Subcutaneous adipose tissue (tissue), 4 donors: ENCODE measurements around the gene ACOT7. TPM values are rescaled to one million over a fixed set of nuclear protein-coding genes. Genes with fewer than 3 reads are reported as not detected.

Experiments
- CTCF ChIP-seq: fragments of 450-650 bp; IDR thresholded peaks from one replicate; pipeline ENCODE4 v1.5.1; 2016; ENCODE audit warnings: low read depth, mild to moderate bottlenecking, control low read depth, antibody characterized with exemption, moderate library complexity
- total RNA-seq, 4 donors: library from RNA; depleted of rRNA; stranded (reverse); fragments of >200 nt; gene quantifications; one replicate each; pipeline ENCODE4 v1.1.0, GENCODE V29; 2016

ACOT7 gene
- total RNA-seq, 4 donors from 2014 or later: 7.5 to 14.3 (median 9.8) TPM

- no peak for TF ChIP-seq CTCF
Observed at GRCh38 chr1:6275826-6276782, 117.5 kb downstream of the ACOT7 start.

DNA sequence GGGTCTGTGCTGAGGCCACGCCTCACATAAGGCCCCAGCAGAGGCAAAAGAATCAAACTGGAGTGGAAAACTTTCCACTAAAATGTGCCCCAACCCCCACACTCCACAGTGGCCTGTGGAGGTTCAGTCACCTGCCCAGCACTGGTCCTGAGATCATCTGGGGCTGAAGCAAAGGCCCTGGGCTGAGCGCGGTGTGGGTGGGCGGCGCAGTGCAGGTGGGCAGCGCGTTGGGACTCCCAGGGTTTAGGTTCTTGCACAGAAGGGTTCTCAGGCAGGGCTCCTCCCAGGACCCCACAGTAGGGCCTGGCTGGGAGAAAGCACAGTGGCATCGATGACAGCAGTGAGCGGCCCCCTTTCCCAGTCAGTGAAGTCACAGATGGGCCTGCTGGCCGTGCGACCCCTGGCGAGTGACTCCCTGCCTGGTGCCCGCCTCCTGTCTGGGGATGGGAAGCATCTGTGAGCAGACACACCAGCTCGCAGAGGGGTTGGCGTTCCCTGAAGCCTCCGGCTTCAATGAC, 118.9 kb downstream of the ACOT7 start:
- TF ChIP-seq CTCF: no peak

DNA sequence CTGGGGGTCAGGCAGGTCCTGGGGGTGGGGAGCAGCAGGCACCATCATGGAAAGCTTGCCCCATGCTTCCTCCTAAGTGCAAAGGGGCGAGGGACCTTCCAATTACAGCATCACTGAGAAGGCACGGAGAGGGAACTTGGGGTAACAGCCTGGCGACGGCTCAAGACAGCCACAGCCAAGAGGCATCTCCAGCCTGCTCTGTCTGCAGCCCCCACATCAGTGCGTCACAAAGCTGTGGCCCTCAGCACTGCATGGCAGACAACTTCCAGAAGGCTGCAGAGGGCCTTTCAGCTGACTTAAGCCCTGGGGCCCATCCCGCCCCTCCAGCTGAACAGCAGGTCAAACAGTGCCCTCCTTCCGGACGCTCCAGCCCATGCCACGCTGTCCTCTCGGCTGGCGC, 119.5 kb downstream of the ACOT7 start:
- no peak for TF ChIP-seq CTCF

- no peak for TF ChIP-seq CTCF
Observed at GRCh38 chr1:6273380-6273891, 120.1 kb downstream of the ACOT7 start.

DNA sequence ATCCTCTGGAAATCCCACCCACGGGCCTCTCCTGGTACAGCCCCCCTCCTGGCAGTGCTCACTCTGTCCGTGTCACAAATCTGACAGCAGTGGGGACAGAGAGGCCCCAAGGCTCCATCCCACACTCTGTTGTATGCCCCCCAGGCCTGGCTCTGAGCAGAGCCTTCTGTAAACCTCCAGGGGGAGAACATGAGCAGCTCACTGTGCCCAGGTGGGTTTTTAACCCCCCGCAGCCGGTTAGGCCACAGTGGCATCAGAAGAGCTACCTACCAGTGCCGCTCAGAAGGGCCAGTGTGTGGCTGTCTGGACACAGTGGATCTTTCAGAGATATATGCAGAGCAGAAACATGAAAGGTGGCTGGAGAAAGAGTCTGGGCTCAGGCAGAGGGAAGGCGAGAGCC, 120.7 kb downstream of the ACOT7 start:
- TF ChIP-seq CTCF: no peak

DNA sequence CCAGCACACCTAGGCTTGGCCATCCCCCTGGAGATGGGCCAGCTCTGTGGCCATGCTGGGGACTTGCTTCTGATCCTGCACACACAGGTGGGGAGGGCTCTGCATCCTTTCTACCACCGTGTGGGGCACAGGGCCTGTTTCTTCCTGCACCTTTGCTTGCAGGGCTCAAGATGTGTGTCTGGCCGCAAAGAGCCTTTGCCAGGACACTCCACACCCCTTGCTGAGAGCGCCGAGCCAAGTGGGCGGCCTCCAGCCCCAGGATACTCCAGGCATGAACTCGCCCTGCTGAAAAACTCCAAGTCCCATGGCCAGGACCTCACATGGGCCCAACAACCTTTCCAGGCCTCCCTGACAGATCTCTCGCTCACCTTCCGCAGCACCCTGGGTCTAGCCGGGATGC, 121.1 kb downstream of the ACOT7 start:
- no peak for TF ChIP-seq CTCF

DNA sequence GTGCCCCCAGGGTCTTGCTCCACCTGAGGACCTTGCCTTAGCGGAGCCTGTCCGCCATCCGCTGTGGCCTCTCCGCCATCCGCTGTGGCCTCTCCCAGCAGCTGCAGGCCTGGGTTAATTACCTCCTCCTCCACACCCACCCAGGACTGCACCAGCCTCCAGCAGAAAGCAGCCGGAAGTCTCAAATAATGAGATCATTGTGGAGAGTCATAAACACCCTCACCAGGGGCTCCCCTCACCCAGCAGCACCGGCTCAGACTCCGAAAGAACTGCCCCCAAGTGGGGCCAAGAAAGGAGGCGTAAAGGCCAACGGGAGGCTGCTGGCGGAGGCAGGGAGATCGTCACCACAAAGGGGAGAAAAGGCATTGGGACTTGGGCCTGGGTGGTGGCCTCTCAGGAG, 122.0 kb downstream of the ACOT7 start:
- no peak for TF ChIP-seq CTCF
